Smooth muscle cell (in vitro differentiated cells): ENCODE data around the gene ARID4B. TPM values are rescaled to one million over a fixed set of nuclear protein-coding genes. Genes with fewer than 3 reads are reported as not detected.
"Not testable (repeated sequence)": the region's sequence is repeated elsewhere in the genome, so short reads cannot be mapped to it uniquely, and the experiment has no call there.

Experiments used
- DNase-seq: peaks from one replicate; lab custom pipeline; 2025; ENCODE audit not compliant: unreplicated experiment; lab: John Stamatoyannopoulos, UW
- H2AFZ ChIP-seq: fragments of 200-600 bp; sonication (generic); 2 replicates; pipeline ENCODE4 v1.6.0; 2016; ENCODE audit warnings: antibody characterized with exemption, low read depth, mild to moderate bottlenecking
- H3F3A ChIP-seq: fragments of 200-600 bp; sonication (generic); 2 replicates; pipeline ENCODE4 v1.6.0; 2017; ENCODE audit warnings: antibody characterized with exemption, low read depth
- H3K27ac ChIP-seq: fragments of 200-600 bp; sonication (generic); 2 replicates; pipeline ENCODE4 v1.5.1; 2016; ENCODE audit warnings: low read depth, mild to moderate bottlenecking
- H3K27me3 ChIP-seq: fragments of 200-600 bp; sonication (generic); 2 replicates; pipeline ENCODE4 v1.6.1; 2016; ENCODE audit warnings: low read depth, mild to moderate bottlenecking
- H3K36me3 ChIP-seq: fragments of 200-600 bp; sonication (generic); 2 replicates; pipeline ENCODE4 v1.5.1; 2016; ENCODE audit warnings: low read depth
- H3K4me1 ChIP-seq: fragments of 200-600 bp; sonication (generic); 2 replicates; pipeline ENCODE4 v1.5.1; 2016; ENCODE audit warnings: low read depth
- H3K4me2 ChIP-seq: fragments of 200-600 bp; sonication (generic); 2 replicates; pipeline ENCODE4 v1.6.0; 2016; ENCODE audit warnings: mild to moderate bottlenecking
- H3K4me3 ChIP-seq: fragments of 200-600 bp; sonication (generic); 2 replicates; pipeline ENCODE4 v1.5.1; 2016; ENCODE audit warnings: mild to moderate bottlenecking
- H3K79me2 ChIP-seq: fragments of 200-600 bp; sonication (generic); 2 replicates; pipeline ENCODE4 v1.6.0; 2016; ENCODE audit warnings: low read depth, mild to moderate bottlenecking
- H3K9ac ChIP-seq: fragments of 200-600 bp; sonication (generic); 2 replicates; pipeline ENCODE4 v1.6.0; 2016; ENCODE audit warnings: low read depth
- H3K9me3 ChIP-seq: fragments of 200-600 bp; sonication (generic); replicated peaks from 2 replicates; pipeline ENCODE4 v1.5.1; 2016; ENCODE audit warnings: low read depth
- H4K20me1 ChIP-seq: fragments of 200-600 bp; sonication (generic); 2 replicates; pipeline ENCODE4 v1.6.0; 2016; ENCODE audit warnings: low read depth
- CTCF ChIP-seq: fragments of 200-600 bp; sonication (generic); IDR thresholded peaks from 2 replicates; pipeline ENCODE4 v1.5.1; 2017; ENCODE audit warnings: borderline replicate concordance, mild to moderate bottlenecking, antibody characterized with exemption; ENCODE audit not compliant: insufficient read depth, poor library complexity, severe bottlenecking
- WGBS: methylation state at CpG from one replicate; pipeline ENCODE4 v1.1.7; 2016; ENCODE audit warnings: low lambda C conversion rate; 5-methylcytosine and 5-hydroxymethylcytosine counted together
- polyA plus RNA-seq: library from polyadenylated mRNA; unstranded; fragments of >200 nt; fragmentation: Nextera tagmentation; extraction: Ambion mirVana; gene quantifications from 2 replicates; pipeline ENCODE4 v1.2.1, GENCODE V29; 2016
- total RNA-seq: library from RNA; depleted of rRNA; stranded (reverse); fragments of >200 nt; gene quantifications from 2 replicates; pipeline ENCODE4 v1.2.3, GENCODE V29; 2014

Gene ARID4B
- total and polyA plus RNA-seq, 2 experiments from 2014 or later = 29.0 to 33.2 TPM

GRCh38 chr1:235207209-235207565 is 120.8 kb downstream of the ARID4B start:
- H2AFZ ChIP-seq = no peak overlapping the region
- WGBS = 79% methylated on average over 2 of the region's 2 CpGs
- TF ChIP-seq CTCF = no peak

DNA sequence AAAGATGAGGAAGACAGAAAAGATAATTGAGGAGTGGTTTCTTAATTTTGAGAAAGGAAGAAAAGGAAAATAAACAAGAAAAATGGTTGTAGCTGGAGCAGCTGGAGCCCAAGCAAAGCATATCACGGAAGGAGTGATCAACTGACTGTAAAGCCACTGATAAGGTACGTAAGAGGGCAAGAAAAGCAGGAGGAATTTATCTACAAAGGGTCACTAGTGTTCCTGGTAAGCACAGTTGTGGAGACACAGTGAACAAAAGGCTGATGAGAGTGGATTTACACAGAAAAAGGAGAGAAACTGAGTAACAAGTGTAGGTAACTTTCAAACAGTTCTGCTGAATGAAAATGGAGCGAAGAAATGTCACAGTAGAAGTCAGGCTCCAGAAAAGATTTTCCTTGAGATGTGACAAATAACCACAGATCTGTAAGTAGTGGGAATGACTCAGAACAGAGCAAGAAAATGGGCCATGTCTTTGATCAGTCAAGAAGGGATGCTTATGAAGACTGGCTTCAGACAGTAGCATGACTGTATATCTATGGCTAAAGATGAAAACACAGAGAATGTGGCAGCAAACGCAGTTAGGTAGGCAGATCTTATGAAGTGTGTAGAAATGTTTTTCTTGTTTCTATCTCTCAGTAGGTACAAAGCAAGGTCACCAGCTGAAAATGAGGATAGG is 121.3 kb downstream of the ARID4B start:
- no peaks in the 10 kb centered on the region for H3K27me3 ChIP-seq
- 59% methylated on average over 4 of the region's 4 CpGs for WGBS
- H3K4me3 ChIP-seq = no peak overlapping the region
- no peak overlapping the region for H3K4me2 ChIP-seq
- no peak overlapping the region for H2AFZ ChIP-seq
- no peaks in the 10 kb centered on the region for H3K4me1 ChIP-seq
- H3F3A ChIP-seq = no peaks in the 10 kb centered on the region
- no peak for TF ChIP-seq CTCF
- no peaks in the 10 kb centered on the region for H3K9me3 ChIP-seq
- no peaks in the 10 kb centered on the region for H4K20me1 ChIP-seq
- peak overlapping the region; percentile 15 for H3K27ac ChIP-seq
- peaks cover 9% of the 10 kb centered on the region for H3K36me3 ChIP-seq
- peaks cover 6% of the 10 kb centered on the region for H3K79me2 ChIP-seq
- DNase-seq = no peak
- H3K9ac ChIP-seq = no peak overlapping the region

More at GRCh38 chr1:235207209-235207565, 120.8 kb downstream of the ARID4B start:
- no peaks in the 10 kb centered on the region for H4K20me1 ChIP-seq
- no peak overlapping the region for H3K4me3 ChIP-seq
- peaks cover 6% of the 10 kb centered on the region for H3K79me2 ChIP-seq
- no peaks in the 10 kb centered on the region for H3K4me1 ChIP-seq
- no peak overlapping the region for H3K9ac ChIP-seq
- H3K9me3 ChIP-seq = no peaks in the 10 kb centered on the region
- no peaks in the 10 kb centered on the region for H3F3A ChIP-seq
- H3K36me3 ChIP-seq = peaks cover 11% of the 10 kb centered on the region
- DNase-seq = no peak
- H3K27me3 ChIP-seq = no peaks in the 10 kb centered on the region
- H3K4me2 ChIP-seq = no peak overlapping the region
- peak overlapping the region; percentile 15 for H3K27ac ChIP-seq

- peaks cover 6% of the 10 kb centered on the region for H3K79me2 ChIP-seq
- H3K27me3 ChIP-seq = no peaks in the 10 kb centered on the region
- H4K20me1 ChIP-seq = no peaks in the 10 kb centered on the region
- no peak overlapping the region for H3K27ac ChIP-seq
- no peak for TF ChIP-seq CTCF
- peaks cover 6% of the 10 kb centered on the region for H3K36me3 ChIP-seq
- no peak overlapping the region for H3K4me3 ChIP-seq
- no peak overlapping the region for H3K4me2 ChIP-seq
- no peaks in the 10 kb centered on the region for H3K4me1 ChIP-seq
- DNase-seq = no peak
- H3K9me3 ChIP-seq = no peaks in the 10 kb centered on the region
- no peak overlapping the region for H2AFZ ChIP-seq
- no peaks in the 10 kb centered on the region for H3F3A ChIP-seq
- WGBS = 95% methylated on average over 3 of the region's 3 CpGs
- no peak overlapping the region for H3K9ac ChIP-seq
Measured at GRCh38 chr1:235205687-235206086, 122.3 kb downstream of the ARID4B start.

DNA sequence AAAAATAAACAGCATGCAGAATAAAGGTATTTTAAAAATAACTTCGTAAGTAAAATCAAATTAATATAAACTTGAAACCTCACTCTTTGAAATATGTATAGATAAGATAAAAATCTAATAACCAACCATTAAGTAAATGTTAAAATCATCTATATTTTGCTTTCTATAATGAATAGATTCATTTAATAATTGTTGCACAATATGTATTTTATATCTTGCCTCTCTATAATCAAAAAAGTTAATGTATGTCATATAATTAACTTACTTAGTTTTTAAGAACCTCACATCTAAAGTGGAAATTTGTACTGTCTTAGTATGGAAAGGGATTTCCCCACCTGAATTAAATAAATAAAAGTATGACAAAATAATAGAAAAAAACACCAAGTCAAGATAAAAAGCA is 124.6 kb downstream of the ARID4B start:
- 97% methylated on average over 1 of the region's 1 CpG for WGBS
- H3K27ac ChIP-seq = no peak overlapping the region
- peaks cover 4% of the 10 kb centered on the region for H3K4me1 ChIP-seq
- DNase-seq = no peak
- peaks cover 6% of the 10 kb centered on the region for H3K36me3 ChIP-seq
- no peak overlapping the region for H3K9ac ChIP-seq
- peaks cover 6% of the 10 kb centered on the region for H3K79me2 ChIP-seq
- H3K4me3 ChIP-seq = no peak overlapping the region
- no peak overlapping the region for H2AFZ ChIP-seq
- H3K27me3 ChIP-seq = no peaks in the 10 kb centered on the region
- TF ChIP-seq CTCF = no peak
- no peak overlapping the region for H3K4me2 ChIP-seq
- peaks cover 5% of the 10 kb centered on the region for H3F3A ChIP-seq
- no peaks in the 10 kb centered on the region for H3K9me3 ChIP-seq
- peaks cover 10% of the 10 kb centered on the region for H4K20me1 ChIP-seq

DNA sequence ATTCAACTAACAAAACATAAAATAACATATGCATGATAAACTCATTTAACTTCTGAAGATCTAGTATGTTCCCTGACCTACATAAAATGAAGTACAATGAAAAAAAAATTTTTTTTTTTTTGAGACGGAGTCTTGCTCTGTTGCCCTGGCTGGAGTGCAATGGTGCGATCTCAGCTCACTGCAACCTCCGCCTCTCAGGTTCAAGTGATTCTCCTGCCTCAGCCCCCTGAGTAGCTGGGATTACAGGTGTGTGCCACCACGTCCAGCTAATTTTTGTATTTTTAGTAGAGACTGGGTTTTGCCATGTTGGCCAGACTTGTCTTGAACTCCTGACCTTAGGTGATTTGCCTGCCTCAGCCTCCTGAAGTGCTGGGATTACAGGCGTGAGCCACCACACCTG is 125.5 kb downstream of the ARID4B start:
- H3K9ac ChIP-seq, H3K4me1 ChIP-seq, H3K36me3 ChIP-seq, H3K9me3 ChIP-seq, H3K27ac ChIP-seq, H3K27me3 ChIP-seq, H3K4me2 ChIP-seq, H3K4me3 ChIP-seq, H3F3A ChIP-seq, H3K79me2 ChIP-seq, DNase-seq, H2AFZ ChIP-seq: not testable (repeated sequence)
- WGBS = 98% methylated on average over 5 of the region's 5 CpGs
- H4K20me1 ChIP-seq = peaks cover 15% of the 10 kb centered on the region
